Right lobe of liver (tissue), 6 donors: ENCODE results near the gene DUSP22. TPM values are rescaled to one million over a fixed set of nuclear protein-coding genes. Genes with fewer than 3 reads are reported as not detected.

Experiments used
- ATAC-seq, 4 donors: fragments of 200-7000 bp; cut with Tn5 transposase; one replicate each; pipeline ENCODE4 v1.9.1; 2020; ENCODE audit warnings: mild to moderate bottlenecking in 4 of 4, moderate library complexity in 4 of 4
- DNase-seq, 3 donors: peaks; one replicate each; pipeline ENCODE4 v3.0.0-alpha.2; 2020
- H3K27ac ChIP-seq, 3 donors: fragments of 200-600 bp; one replicate each; pipeline ENCODE4 v1.8.0; 2022
- H3K27me3 ChIP-seq, 2 donors: fragments of 200-600 bp; one replicate each; pipeline ENCODE4 v1.8.0; 2022
- H3K36me3 ChIP-seq, 4 donors: fragments of 200-600 bp; sonication (generic) in 1 of 4; one replicate each; pipeline versions ENCODE4 v1.5.1 to v1.8.0; 2017 to 2022; ENCODE audit warnings: control low read depth in 1 of 4
- H3K4me1 ChIP-seq, 4 donors: fragments of 200-600 bp; sonication (generic) in 1 of 4; one replicate each; pipeline versions ENCODE4 v1.5.1 to v1.8.0; 2017 to 2022; ENCODE audit warnings: control low read depth in 1 of 4
- H3K4me3 ChIP-seq, 3 donors: fragments of 200-600 bp; one replicate each; pipeline ENCODE4 v1.8.0; 2022
- H3K9me3 ChIP-seq, 4 donors: fragments of 200-600 bp; sonication (generic) in 1 of 4; one replicate each; pipeline versions ENCODE4 v1.5.1 to v1.8.0; 2017 to 2022; ENCODE audit warnings: control low read depth in 1 of 4
- POLR2A ChIP-seq: fragments of 450-650 bp; IDR thresholded peaks from one replicate; pipeline ENCODE4 v1.6.1; 2017; ENCODE audit warnings: antibody characterized with exemption, mild to moderate bottlenecking
- WGBS: methylation state at CpG from one replicate; pipeline ENCODE4 v1.1.6; 2018; ENCODE audit warnings: low coverage, low lambda C conversion rate; ENCODE audit not compliant: insufficient coverage; ENCODE audit errors: missing lambda C conversion rate; 5-methylcytosine and 5-hydroxymethylcytosine counted together
- intact Hi-C, 2 donors: fragments of 100-400 bp; cut with DNase I; formaldehyde crosslinking; loops; one replicate each; pipeline versions ENCODE4 v1.11.2 to v1.14.1; 2022
- total RNA-seq, 6 experiments: library from RNA; depleted of rRNA in 2 of 6; stranded (reverse); fragments of >200 nt in 2 of 6; fragmentation: NEBNext Ultra II Directional in 3 of 6; extraction: Animal tissue kit (Norgen Biotek cat#: 25700) in 3 of 6; gene quantifications; one replicate each; pipeline versions ENCODE4 v1.1.0 to v1.2.4, GENCODE V29; 2016 to 2023
- TF ChIP-seq, protein P1 (sequence below), 4 donors: fragments of 200-600 bp in 3 of 4; fragments of 450-650 bp in 1 of 4; IDR thresholded peaks; one replicate each; pipeline versions ENCODE4 v1.5.1 to v1.8.0; 2016 to 2022; ENCODE audit warnings: antibody characterized with exemption in 4 of 4, mild to moderate bottlenecking in 2 of 4
- donor health status: DM: no; HTN: yes; CAD: no.
- donor health status: DM: no; HTN: no; CAD: no.
- donor health status: DM: no; HTN: no; CAD: no.
- donor health status: DM: no; HTN: yes; CAD: no.
- donor health status: DM: no; HTN: yes; CAD: no.

Gene DUSP22
- total RNA-seq, 6 experiments from 2014 or later: 20.6 to 24.8 (median 21.3) TPM

DNA sequence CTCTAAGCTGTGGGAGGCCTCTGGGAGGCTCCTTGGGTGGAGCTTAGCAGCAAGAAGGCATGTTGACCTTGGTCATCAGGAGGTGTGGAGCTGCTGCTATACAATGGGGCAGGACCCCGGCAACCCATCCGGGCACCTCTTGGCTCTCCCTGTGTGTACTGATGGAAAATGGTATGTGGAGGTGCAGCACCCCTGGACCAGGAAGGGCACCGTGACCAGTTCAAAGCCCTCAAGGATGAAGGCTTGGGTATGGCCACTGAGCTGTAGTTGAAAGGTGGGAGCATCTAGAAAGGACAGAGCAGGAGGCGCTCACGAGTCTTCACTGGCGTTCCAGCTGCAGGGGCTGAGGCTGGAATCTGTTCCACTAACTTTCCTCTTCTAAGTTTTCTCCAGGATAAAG is 92.6 kb downstream of the DUSP22 start:
- no peak for ATAC-seq
- Histone ChIP-seq H3K27ac (no peak overlapping the region), H3K4me1 (peaks cover 0 to 20% (median 7%) of the 10 kb centered on the region in 4 donors), H3K4me3 (no peak overlapping the region), H3K36me3 (no peaks in the 10 kb centered on the region), H3K27me3 (no peaks in the 10 kb centered on the region), H3K9me3 (no peaks in the 10 kb centered on the region)
- no peak for DNase-seq
- intact Hi-C loops: no loop called here
- TF ChIP-seq, protein P1, sequence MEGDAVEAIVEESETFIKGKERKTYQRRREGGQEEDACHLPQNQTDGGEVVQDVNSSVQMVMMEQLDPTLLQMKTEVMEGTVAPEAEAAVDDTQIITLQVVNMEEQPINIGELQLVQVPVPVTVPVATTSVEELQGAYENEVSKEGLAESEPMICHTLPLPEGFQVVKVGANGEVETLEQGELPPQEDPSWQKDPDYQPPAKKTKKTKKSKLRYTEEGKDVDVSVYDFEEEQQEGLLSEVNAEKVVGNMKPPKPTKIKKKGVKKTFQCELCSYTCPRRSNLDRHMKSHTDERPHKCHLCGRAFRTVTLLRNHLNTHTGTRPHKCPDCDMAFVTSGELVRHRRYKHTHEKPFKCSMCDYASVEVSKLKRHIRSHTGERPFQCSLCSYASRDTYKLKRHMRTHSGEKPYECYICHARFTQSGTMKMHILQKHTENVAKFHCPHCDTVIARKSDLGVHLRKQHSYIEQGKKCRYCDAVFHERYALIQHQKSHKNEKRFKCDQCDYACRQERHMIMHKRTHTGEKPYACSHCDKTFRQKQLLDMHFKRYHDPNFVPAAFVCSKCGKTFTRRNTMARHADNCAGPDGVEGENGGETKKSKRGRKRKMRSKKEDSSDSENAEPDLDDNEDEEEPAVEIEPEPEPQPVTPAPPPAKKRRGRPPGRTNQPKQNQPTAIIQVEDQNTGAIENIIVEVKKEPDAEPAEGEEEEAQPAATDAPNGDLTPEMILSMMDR (IDR thresholded peaks at IDR 0.05): no peak
- TF ChIP-seq POLR2A: no peak
- WGBS: 93% methylated on average over 3 of the region's 6 CpGs

DNA sequence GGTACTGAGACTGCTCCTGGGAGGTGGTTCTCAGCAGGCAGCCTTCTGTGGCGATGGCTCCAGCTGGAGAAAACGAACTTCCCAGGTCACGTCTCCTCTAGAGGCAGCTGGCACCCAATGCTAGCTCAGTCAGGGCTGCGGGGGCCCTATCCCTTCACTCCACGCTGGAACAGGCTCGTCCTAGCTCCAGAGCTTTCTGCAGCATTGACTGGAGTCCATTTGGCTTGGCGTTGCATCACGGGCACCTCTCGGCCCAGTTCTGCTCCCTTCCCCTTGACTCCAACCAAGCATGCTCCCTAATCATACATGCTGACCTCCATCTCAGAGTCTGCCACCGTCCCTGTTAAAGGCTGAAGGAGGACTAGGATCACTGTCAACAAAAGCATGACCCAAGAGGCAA is 93.3 kb downstream of the DUSP22 start:
- intact Hi-C loops: no loop called here
- no peaks in the 10 kb centered on the region for H3K9me3 ChIP-seq
- H3K4me1 ChIP-seq: peaks cover 0 to 20% (median 7%) of the 10 kb centered on the region in 4 donors
- no peaks in the 10 kb centered on the region for H3K36me3 ChIP-seq
- no peaks in the 10 kb centered on the region for H3K27me3 ChIP-seq
- peak overlapping the region in 1 of 3 donors; percentile 97 for H3K27ac ChIP-seq
- no peak for ATAC-seq
- no peak for TF ChIP-seq POLR2A
- TF ChIP-seq, protein P1 (IDR thresholded peaks at IDR 0.05): no peak
- no peak for DNase-seq
- 80% methylated on average over 1 of the region's 10 CpGs for WGBS
- no peak overlapping the region for H3K4me3 ChIP-seq

DNA sequence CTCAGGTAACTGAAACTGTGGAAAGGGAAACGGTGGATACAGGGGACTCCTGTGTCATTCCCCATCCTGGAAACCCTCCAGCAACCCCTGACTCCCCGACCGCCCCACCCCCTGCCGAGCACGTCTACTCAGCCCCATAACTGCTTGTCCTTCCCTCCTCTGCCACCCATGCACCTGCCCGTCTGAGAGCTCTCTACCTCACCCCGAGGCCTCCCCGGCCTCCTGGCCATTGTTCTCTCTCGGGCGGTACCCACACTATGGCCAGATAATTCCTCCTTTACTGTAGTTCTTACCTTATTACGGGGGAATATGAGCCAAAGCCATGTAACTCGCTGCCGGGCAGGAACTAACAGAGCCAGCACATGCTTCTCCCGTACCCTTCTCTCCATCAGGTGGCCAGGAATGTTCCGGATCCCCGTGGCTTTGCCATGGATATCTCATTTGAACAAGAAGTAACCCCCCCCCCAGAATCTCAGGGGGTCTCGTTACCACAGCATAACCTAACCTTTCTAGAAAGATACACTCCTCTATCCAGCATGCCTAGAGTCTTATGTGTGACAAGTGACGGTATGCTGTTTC is 94.5 kb downstream of the DUSP22 start:
- Histone ChIP-seq H3K36me3 (no peaks in the 10 kb centered on the region), H3K4me1 (peaks cover 0 to 30% (median 8%) of the 10 kb centered on the region in 4 donors), H3K27me3 (peaks cover 0 to 2% of the 10 kb centered on the region in 2 donors), H3K4me3 (peak overlapping the region in 1 of 3 donors; percentile 18), H3K27ac (peak overlapping the region in 2 of 3 donors; percentile 82 to 97), H3K9me3 (no peaks in the 10 kb centered on the region)
- WGBS: 80% methylated on average over 16 of the region's 18 CpGs
- DNase-seq (peak in 1 of 3 donors; percentile 48), ATAC-seq (no peak)
- TF ChIP-seq POLR2A: no peak
- TF ChIP-seq, protein P1 (IDR thresholded peaks at IDR 0.05): no peak
- intact Hi-C loops: no loop called here

DNA sequence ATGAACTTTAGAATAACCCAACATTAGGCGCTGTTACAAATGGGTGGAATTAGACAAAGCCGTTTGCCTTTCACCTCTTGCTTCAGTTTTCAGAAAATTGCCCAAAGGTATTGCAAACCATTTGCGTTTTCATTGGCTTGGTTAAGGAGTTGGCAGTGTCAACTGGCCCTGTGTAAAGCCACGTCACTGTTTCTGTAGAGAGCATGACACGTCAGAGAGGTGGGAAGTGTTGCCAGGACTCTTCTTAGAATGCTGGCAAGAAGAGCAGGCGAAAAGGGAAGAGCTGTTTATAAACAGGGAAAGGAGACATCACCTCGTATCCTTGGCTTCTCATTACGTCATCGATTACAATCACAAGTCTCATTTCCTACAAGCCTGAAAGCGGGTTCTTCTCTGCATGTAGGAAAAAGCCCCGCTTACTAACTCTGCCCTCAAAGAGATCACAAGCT is 95.0 kb downstream of the DUSP22 start:
- peaks cover under 1 to 7% of the 10 kb centered on the region in 2 donors for H3K27me3 ChIP-seq

More for the DNA sequence above, 95.0 kb downstream of the DUSP22 start:
- TF ChIP-seq, protein P1 (IDR thresholded peaks at IDR 0.05): no peak
- no peak for TF ChIP-seq POLR2A
- whole genome bisulfite sequencing: 41% methylated on average over 9 of the region's 11 CpGs
- Histone ChIP-seq H3K9me3 (no peaks in the 10 kb centered on the region), H3K27ac (peak overlapping the region in 2 of 3 donors; percentile 82 to 97), H3K4me1 (peaks cover 0 to 36% (median 11%) of the 10 kb centered on the region in 4 donors), H3K36me3 (no peaks in the 10 kb centered on the region), H3K4me3 (peak overlapping the region in 1 of 3 donors; percentile 18)
- peak; percentile 67 to 77 (median 72) for ATAC-seq
- intact Hi-C loops: no loop called here
- peak in 1 of 3 donors; percentile 88 for DNase-seq
